HCT116 (cell line): ENCODE data around the gene C1orf21. TPM values are rescaled to one million over a fixed set of nuclear protein-coding genes. Genes with fewer than 3 reads are reported as not detected.

Experiments
- ATAC-seq: fragments of 200-7000 bp; cut with Tn5 transposase; 2 replicates; pipeline ENCODE4 v1.9.1; 2020; ENCODE audit warnings: mild to moderate bottlenecking, moderate library complexity
- BruUV-seq: library from RNA; stranded (reverse); fragments of 400-500 nt; replicated peaks from 2 replicates; lab custom pipeline; 2021; lab: Mats Ljungman, UMichigan
- CTCF ChIA-PET: fragments of 300-600 bp; sonication (Branson Sonifier 250); formaldehyde crosslinking; loops from one replicate; lab custom pipeline; 2021; ENCODE audit warnings: antibody characterized with exemption; lab: Charles Lee
- POLR2A ChIA-PET: fragments of 300-600, 350-600 bp; sonication (Branson Sonifier 250); formaldehyde crosslinking; loops from one replicate; lab custom pipeline; 2021; ENCODE audit warnings: antibody characterized with exemption; lab: Charles Lee
- RAD21 ChIA-PET, 2 experiments: fragments of 300-600 bp; sonication (Branson Sonifier 250); formaldehyde crosslinking; loops; one replicate each; lab custom pipeline; 2023; ENCODE audit warnings: low total read pairs in 2 of 2; ENCODE audit not compliant: uncharacterized antibody in 2 of 2, unreplicated experiment in 2 of 2, low non-redundant PET in 1 of 2; lab: Charles Lee
- DNase-seq: peaks from one replicate; pipeline ENCODE4 v3.0.0-alpha.2; 2010; ENCODE audit warnings: low read depth, low spot score
- H2AFZ ChIP-seq: fragments of 200-600 bp; shearing (Covaris generic), sonication (generic); 2 replicates; pipeline ENCODE4 v1.6.1; 2017; ENCODE audit warnings: low read depth, mixed run types, mixed read lengths, antibody characterized with exemption, low read length; ENCODE audit not compliant: poor library complexity, severe bottlenecking
- H3K27ac ChIP-seq: 2 replicates; pipeline ENCODE4 v1.5.1; 2012; ENCODE audit warnings: low read depth, low read length
- H3K27me3 ChIP-seq: fragments of 200-600 bp; sonication (generic); 2 replicates; pipeline ENCODE4 v1.6.1; 2016; ENCODE audit warnings: mixed run types, low read length, mixed read lengths; ENCODE audit not compliant: insufficient read depth
- H3K36me3 ChIP-seq, 2 experiments: fragments of 200-500 bp in 1 of 2; fragments of 200-600 bp in 1 of 2; sonication (Bioruptor generic) in 1 of 2; sonication (generic) in 1 of 2; 2 replicates each; pipeline versions ENCODE4 v1.5.1 to v1.6.1; 2014 to 2016; ENCODE audit warnings: low read length in 2 of 2, inconsistent platforms in 1 of 2, mixed read lengths in 1 of 2, mixed run types in 1 of 2; ENCODE audit not compliant: insufficient read depth in 2 of 2, control insufficient read depth in 1 of 2
- H3K4me1 ChIP-seq, 2 experiments: fragments of 200-600 bp in 1 of 2; sonication (generic) in 1 of 2; 2 replicates each; pipeline versions ENCODE4 v1.5.1 to v1.6.1; 2012 to 2017; ENCODE audit warnings: low read length in 2 of 2, inconsistent platforms in 1 of 2, mild to moderate bottlenecking in 1 of 2, mixed read lengths in 1 of 2, mixed run types in 1 of 2, moderate library complexity in 1 of 2; ENCODE audit not compliant: insufficient read depth in 2 of 2, control insufficient read depth in 1 of 2
- H3K4me2 ChIP-seq: fragments of 200-600 bp; sonication (generic); 2 replicates; pipeline ENCODE4 v1.6.1; 2017; ENCODE audit warnings: mixed run types, low read length, mixed read lengths
- H3K4me3 ChIP-seq, 2 experiments: fragments of 200-600 bp in 1 of 2; sonication (generic) in 1 of 2; replicated peaks in 1 of 2; 2 replicates each; pipeline ENCODE4 v1.5.1; 2011 to 2016; ENCODE audit warnings: low read length in 2 of 2, control low read depth in 1 of 2, low read depth in 1 of 2, mild to moderate bottlenecking in 1 of 2, mixed read lengths in 1 of 2, mixed run types in 1 of 2
- H3K79me2 ChIP-seq: fragments of 200-600 bp; sonication (generic); 2 replicates; pipeline ENCODE4 v1.6.1; 2017; ENCODE audit warnings: mild to moderate bottlenecking, mixed run types, low read length, moderate library complexity, mixed read lengths; ENCODE audit not compliant: insufficient read depth
- H3K9ac ChIP-seq: fragments of 200-600 bp; sonication (generic); 2 replicates; pipeline ENCODE4 v1.6.1; 2016; ENCODE audit warnings: low read length, mixed read lengths
- H3K9me2 ChIP-seq: fragments of 200-600 bp; sonication (generic), shearing (Covaris generic); 2 replicates; pipeline ENCODE4 v1.6.1; 2017; ENCODE audit warnings: mixed run types, mild to moderate bottlenecking, moderate library complexity; ENCODE audit not compliant: insufficient read depth
- H3K9me3 ChIP-seq, 2 experiments: fragments of 200-500 bp in 1 of 2; fragments of 200-600 bp in 1 of 2; sonication (Bioruptor generic) in 1 of 2; sonication (generic) in 1 of 2; 2 replicates each; pipeline ENCODE4 v1.6.1; 2014 to 2017; ENCODE audit warnings: low read length in 2 of 2, mixed read lengths in 2 of 2, inconsistent platforms in 1 of 2, low read depth in 1 of 2, mild to moderate bottlenecking in 1 of 2, mixed run types in 1 of 2, moderate library complexity in 1 of 2; ENCODE audit not compliant: control insufficient read depth in 1 of 2, insufficient read depth in 1 of 2
- H4K20me1 ChIP-seq: fragments of 200-600 bp; sonication (generic), shearing (Covaris generic); 2 replicates; pipeline ENCODE4 v1.6.1; 2017; ENCODE audit warnings: mixed run types, mild to moderate bottlenecking, moderate library complexity; ENCODE audit not compliant: insufficient read depth
- CEBPB ChIP-seq: IDR thresholded peaks from 2 replicates; pipeline ENCODE4 v1.6.1; 2012; ENCODE audit warnings: low read depth
- CTCF ChIP-seq, 3 experiments: fragments of 200-600 bp in 1 of 3; sonication (generic) in 1 of 3; IDR thresholded peaks in 2 of 3; conservative IDR thresholded peaks in 1 of 3; 2 replicates each; pipeline ENCODE4 v1.5.1; 2012 to 2017; ENCODE audit warnings: low read depth in 2 of 3, low read length in 2 of 3, antibody characterized with exemption in 1 of 3, borderline replicate concordance in 1 of 3, control low read depth in 1 of 3, mild to moderate bottlenecking in 1 of 3, mixed read lengths in 1 of 3, mixed run types in 1 of 3, moderate library complexity in 1 of 3; ENCODE audit not compliant: insufficient read depth in 1 of 3
- EGR1 ChIP-seq: IDR thresholded peaks from 2 replicates; pipeline ENCODE4 v1.6.1; 2012; ENCODE audit warnings: low read depth
- EZH2 ChIP-seq: fragments of 200-600 bp; sonication (generic); IDR thresholded peaks from 2 replicates; pipeline ENCODE4 v1.6.1; 2017; ENCODE audit warnings: antibody characterized with exemption, mixed run types
- EZH2phosphoT487 ChIP-seq: fragments of 200-600 bp; IDR thresholded peaks from 2 replicates; pipeline ENCODE4 v1.6.1; 2018; ENCODE audit warnings: antibody characterized with exemption, borderline replicate concordance
- FOSL1 ChIP-seq: IDR thresholded peaks from 2 replicates; pipeline ENCODE4 v1.6.1; 2012; ENCODE audit warnings: low read depth
- SRF ChIP-seq: IDR thresholded peaks from 2 replicates; pipeline ENCODE4 v1.6.1; 2012; ENCODE audit warnings: low read depth
- TCF7L2 ChIP-seq: IDR thresholded peaks from 2 replicates; pipeline ENCODE4 v1.7.0; 2011; ENCODE audit warnings: borderline replicate concordance, inconsistent platforms; ENCODE audit not compliant: insufficient read depth, insufficient read length; ENCODE audit errors: extremely low read depth
- ZNF274 ChIP-seq: fragments of 200-500 bp; sonication (Bioruptor generic); IDR thresholded peaks from 2 replicates; pipeline ENCODE4 v1.6.1; 2014; ENCODE audit warnings: mild to moderate bottlenecking, low read depth, low read length, inconsistent platforms
- intact Hi-C: fragments of 100-400 bp; cut with micrococcal nuclease; formaldehyde crosslinking; loops from 2 replicates; pipeline ENCODE4 v1.10.0; 2022
- total RNA-seq: library from RNA; stranded (reverse); gene quantifications from one replicate; pipeline ENCODE4 v1.2.1, GENCODE V29; 2021; ENCODE audit not compliant: unreplicated experiment
- TF ChIP-seq, protein P1 (sequence below): IDR thresholded peaks from 2 replicates; pipeline ENCODE4 v1.6.1; 2012; ENCODE audit warnings: low read depth
- TF ChIP-seq, protein P2 (sequence below): IDR thresholded peaks from 2 replicates; pipeline ENCODE4 v1.6.1; 2011; ENCODE audit warnings: mild to moderate bottlenecking, low read length, moderate library complexity; ENCODE audit not compliant: insufficient replicate concordance; ENCODE audit errors: extremely low read depth

C1orf21 gene
- total RNA-seq, 1 experiment from 2014 or later = 8.9 TPM

DNA sequence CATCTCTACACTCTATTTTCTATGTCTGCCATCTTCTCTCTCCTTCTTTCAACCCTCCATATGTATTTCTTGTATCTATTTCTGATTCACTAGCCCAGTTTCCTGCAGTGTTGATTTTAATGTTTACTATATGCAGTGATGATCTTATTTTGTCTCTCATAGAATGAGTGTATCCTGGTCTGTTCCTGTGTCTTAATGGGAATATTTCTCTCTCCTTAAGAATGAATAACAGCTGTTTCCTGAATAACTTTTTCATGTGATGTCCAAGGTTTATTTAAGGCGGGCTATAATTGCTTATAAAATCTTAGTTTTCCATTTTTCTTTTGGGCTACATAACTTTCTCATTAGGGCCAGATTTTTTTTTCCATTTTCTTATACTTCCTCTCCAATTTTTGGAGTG, 144.5 kb downstream of the C1orf21 start:
- ATAC-seq (no peak), DNase-seq (no peak)
- Histone ChIP-seq H3K9me3 (no peaks in the 10 kb centered on the region), H3K9ac (no peak overlapping the region), H3K9me2 (no peaks in the 10 kb centered on the region), H3K79me2 (no peaks in the 10 kb centered on the region), H3K36me3 (no peaks in the 10 kb centered on the region), H4K20me1 (no peaks in the 10 kb centered on the region), H2AFZ (no peak overlapping the region), H3K27ac (no peak overlapping the region), H3K4me1 (no peaks in the 10 kb centered on the region), H3K4me2 (no peak overlapping the region), H3K27me3 (no peaks in the 10 kb centered on the region), H3K4me3 (no peak overlapping the region)
- ChIA-PET POLR2A (no interaction called here), CTCF (no interaction called here), RAD21 (interaction anchor here in 1 of 2 experiments (0.6 kb wide), 1 partner anchor 144 kb away, joined by 5 read pairs; the partner anchor contains the start of gene C1orf21)
- BruUV-seq = no TSS peak
- TF ChIP-seq EZH2 = no peak
- TF ChIP-seq EGR1 = no peak
- TF ChIP-seq, protein P1, sequence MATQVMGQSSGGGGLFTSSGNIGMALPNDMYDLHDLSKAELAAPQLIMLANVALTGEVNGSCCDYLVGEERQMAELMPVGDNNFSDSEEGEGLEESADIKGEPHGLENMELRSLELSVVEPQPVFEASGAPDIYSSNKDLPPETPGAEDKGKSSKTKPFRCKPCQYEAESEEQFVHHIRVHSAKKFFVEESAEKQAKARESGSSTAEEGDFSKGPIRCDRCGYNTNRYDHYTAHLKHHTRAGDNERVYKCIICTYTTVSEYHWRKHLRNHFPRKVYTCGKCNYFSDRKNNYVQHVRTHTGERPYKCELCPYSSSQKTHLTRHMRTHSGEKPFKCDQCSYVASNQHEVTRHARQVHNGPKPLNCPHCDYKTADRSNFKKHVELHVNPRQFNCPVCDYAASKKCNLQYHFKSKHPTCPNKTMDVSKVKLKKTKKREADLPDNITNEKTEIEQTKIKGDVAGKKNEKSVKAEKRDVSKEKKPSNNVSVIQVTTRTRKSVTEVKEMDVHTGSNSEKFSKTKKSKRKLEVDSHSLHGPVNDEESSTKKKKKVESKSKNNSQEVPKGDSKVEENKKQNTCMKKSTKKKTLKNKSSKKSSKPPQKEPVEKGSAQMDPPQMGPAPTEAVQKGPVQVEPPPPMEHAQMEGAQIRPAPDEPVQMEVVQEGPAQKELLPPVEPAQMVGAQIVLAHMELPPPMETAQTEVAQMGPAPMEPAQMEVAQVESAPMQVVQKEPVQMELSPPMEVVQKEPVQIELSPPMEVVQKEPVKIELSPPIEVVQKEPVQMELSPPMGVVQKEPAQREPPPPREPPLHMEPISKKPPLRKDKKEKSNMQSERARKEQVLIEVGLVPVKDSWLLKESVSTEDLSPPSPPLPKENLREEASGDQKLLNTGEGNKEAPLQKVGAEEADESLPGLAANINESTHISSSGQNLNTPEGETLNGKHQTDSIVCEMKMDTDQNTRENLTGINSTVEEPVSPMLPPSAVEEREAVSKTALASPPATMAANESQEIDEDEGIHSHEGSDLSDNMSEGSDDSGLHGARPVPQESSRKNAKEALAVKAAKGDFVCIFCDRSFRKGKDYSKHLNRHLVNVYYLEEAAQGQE = no peak
- no peak for TF ChIP-seq FOSL1
- TF ChIP-seq CTCF (IDR thresholded peaks at IDR 0.05 in 2 of 3, conservative IDR thresholded peaks at IDR 0.05 in 1 of 3; ENCODE audit: borderline replicate concordance in 1 of 3, insufficient read depth in 1 of 3, low read depth in 2 of 3, low read length in 2 of 3) = no peak
- no peak for TF ChIP-seq SRF
- no peak for TF ChIP-seq CEBPB
- no peak for TF ChIP-seq ZNF274
- TF ChIP-seq, protein P2, sequence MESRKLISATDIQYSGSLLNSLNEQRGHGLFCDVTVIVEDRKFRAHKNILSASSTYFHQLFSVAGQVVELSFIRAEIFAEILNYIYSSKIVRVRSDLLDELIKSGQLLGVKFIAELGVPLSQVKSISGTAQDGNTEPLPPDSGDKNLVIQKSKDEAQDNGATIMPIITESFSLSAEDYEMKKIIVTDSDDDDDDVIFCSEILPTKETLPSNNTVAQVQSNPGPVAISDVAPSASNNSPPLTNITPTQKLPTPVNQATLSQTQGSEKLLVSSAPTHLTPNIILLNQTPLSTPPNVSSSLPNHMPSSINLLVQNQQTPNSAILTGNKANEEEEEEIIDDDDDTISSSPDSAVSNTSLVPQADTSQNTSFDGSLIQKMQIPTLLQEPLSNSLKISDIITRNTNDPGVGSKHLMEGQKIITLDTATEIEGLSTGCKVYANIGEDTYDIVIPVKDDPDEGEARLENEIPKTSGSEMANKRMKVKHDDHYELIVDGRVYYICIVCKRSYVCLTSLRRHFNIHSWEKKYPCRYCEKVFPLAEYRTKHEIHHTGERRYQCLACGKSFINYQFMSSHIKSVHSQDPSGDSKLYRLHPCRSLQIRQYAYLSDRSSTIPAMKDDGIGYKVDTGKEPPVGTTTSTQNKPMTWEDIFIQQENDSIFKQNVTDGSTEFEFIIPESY = no peak
- no peak for TF ChIP-seq EZH2phosphoT487
- no peak for TF ChIP-seq TCF7L2
- intact Hi-C loops = no loop called here
